Measurements from ENCODE around the gene PLXNA4. TPM values are rescaled to one million over a fixed set of nuclear protein-coding genes. Genes with fewer than 3 reads are reported as not detected.

The PLXNA4 gene
- total RNA-seq, 1 experiment from 2014 or later: 0.81 TPM

DNA sequence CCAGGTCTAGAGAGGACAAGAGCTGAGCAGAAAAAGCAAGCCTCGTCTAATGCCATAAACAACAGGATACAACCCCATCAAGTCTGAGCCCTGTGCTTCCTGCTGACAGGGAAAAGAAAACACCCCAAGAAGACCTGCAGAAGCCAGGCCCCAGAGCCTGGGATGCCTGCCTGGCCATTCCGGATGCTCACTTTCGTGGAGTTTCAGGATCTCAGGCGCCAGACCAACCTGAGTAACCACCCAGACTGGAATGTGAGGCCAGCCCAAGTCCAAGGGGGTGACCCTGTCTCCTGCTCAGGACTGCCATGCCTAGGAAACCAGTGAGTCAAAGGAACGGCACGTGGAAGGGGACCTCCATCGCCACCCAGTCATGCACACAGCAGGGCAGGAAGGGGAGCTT, 74.3 kb downstream of the PLXNA4 start:
- no peaks in the 10 kb centered on the region for H3K9me3 Mint-ChIP-seq
- H3K4me3 Mint-ChIP-seq: no peak overlapping the region
- H3K27me3 Mint-ChIP-seq (ENCODE audit: low read depth): no peaks in the 10 kb centered on the region
- H3K36me3 Mint-ChIP-seq: no peaks in the 10 kb centered on the region
- ChIA-PET CTCF (interaction anchor here (0.6 to 1.0 kb wide), 2 partner anchors 26 to 557 kb away, joined by 3 to 4 read pairs; no protein-coding TSS in a partner anchor), POLR2A (no interaction called here)
- H3K27ac Mint-ChIP-seq: no peak overlapping the region
- no peak for ATAC-seq
- DNase-seq (ENCODE audit: low spot score): no peak
- peaks cover 8% of the 10 kb centered on the region for H3K4me1 Mint-ChIP-seq
- TF ChIP-seq OVOL2 (CRISPR knock-in tag; IDR thresholded peaks at IDR 0.05; ENCODE audit: borderline replicate concordance) (no peak), ZNF263 (CRISPR knock-in tag; IDR thresholded peaks at IDR 0.05; ENCODE audit: low read depth) (no peak), ESRRA (CRISPR knock-in tag; IDR thresholded peaks at IDR 0.05; ENCODE audit: borderline replicate concordance) (no peak), ZNF423 (CRISPR knock-in tag; IDR thresholded peaks at IDR 0.05) (no peak), HMGA2 (CRISPR knock-in tag; IDR thresholded peaks at IDR 0.05) (no peak), GABPB1 (CRISPR knock-in tag; IDR thresholded peaks at IDR 0.05) (no peak), ETV6 (CRISPR knock-in tag; IDR thresholded peaks at IDR 0.05) (no peak), NR2C2 (CRISPR knock-in tag; IDR thresholded peaks at IDR 0.05) (no peak), CDX4 (CRISPR knock-in tag; IDR thresholded peaks at IDR 0.05; ENCODE audit: borderline replicate concordance) (no peak), CBFB (CRISPR knock-in tag; IDR thresholded peaks at IDR 0.05; ENCODE audit: low read depth) (no peak)
- TF ChIP-seq, protein P1, sequence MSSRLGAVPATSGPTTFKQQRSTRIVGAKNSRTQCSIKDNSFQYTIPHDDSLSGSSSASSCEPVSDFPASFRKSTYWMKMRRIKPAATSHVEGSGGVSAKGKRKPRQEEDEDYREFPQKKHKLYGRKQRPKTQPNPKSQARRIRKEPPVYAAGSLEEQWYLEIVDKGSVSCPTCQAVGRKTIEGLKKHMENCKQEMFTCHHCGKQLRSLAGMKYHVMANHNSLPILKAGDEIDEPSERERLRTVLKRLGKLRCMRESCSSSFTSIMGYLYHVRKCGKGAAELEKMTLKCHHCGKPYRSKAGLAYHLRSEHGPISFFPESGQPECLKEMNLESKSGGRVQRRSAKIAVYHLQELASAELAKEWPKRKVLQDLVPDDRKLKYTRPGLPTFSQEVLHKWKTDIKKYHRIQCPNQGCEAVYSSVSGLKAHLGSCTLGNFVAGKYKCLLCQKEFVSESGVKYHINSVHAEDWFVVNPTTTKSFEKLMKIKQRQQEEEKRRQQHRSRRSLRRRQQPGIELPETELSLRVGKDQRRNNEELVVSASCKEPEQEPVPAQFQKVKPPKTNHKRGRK (CRISPR knock-in tag; IDR thresholded peaks at IDR 0.05; ENCODE audit: borderline replicate concordance): no peak
- TF ChIP-seq, protein P2, sequence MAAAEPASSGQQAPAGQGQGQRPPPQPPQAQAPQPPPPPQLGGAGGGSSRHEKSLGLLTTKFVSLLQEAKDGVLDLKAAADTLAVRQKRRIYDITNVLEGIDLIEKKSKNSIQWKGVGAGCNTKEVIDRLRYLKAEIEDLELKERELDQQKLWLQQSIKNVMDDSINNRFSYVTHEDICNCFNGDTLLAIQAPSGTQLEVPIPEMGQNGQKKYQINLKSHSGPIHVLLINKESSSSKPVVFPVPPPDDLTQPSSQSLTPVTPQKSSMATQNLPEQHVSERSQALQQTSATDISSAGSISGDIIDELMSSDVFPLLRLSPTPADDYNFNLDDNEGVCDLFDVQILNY (CRISPR knock-in tag; IDR thresholded peaks at IDR 0.05): no peak

- no peaks in the 10 kb centered on the region for H3K9me3 Mint-ChIP-seq
- POLR2A ChIA-PET: no interaction called here
- H3K27ac Mint-ChIP-seq: no peak overlapping the region
- peak; percentile 55 for DNase-seq (ENCODE audit: low spot score)
- peaks cover 8% of the 10 kb centered on the region for H3K4me1 Mint-ChIP-seq
- H3K4me3 Mint-ChIP-seq: no peak overlapping the region
- H3K36me3 Mint-ChIP-seq: no peaks in the 10 kb centered on the region
- CTCF ChIA-PET: interaction anchor here (0.6 to 1.8 kb wide), 9 partner anchors 17 to 182 kb away, joined by 3 to 7 read pairs (median 4); no protein-coding TSS in a partner anchor
- ATAC-seq: peak; percentile 84
- H3K27me3 Mint-ChIP-seq (ENCODE audit: low read depth): no peaks in the 10 kb centered on the region
- no peak for TF ChIP-seq RORB (CRISPR knock-in tag; IDR thresholded peaks at IDR 0.05)
- TF ChIP-seq, protein P3, sequence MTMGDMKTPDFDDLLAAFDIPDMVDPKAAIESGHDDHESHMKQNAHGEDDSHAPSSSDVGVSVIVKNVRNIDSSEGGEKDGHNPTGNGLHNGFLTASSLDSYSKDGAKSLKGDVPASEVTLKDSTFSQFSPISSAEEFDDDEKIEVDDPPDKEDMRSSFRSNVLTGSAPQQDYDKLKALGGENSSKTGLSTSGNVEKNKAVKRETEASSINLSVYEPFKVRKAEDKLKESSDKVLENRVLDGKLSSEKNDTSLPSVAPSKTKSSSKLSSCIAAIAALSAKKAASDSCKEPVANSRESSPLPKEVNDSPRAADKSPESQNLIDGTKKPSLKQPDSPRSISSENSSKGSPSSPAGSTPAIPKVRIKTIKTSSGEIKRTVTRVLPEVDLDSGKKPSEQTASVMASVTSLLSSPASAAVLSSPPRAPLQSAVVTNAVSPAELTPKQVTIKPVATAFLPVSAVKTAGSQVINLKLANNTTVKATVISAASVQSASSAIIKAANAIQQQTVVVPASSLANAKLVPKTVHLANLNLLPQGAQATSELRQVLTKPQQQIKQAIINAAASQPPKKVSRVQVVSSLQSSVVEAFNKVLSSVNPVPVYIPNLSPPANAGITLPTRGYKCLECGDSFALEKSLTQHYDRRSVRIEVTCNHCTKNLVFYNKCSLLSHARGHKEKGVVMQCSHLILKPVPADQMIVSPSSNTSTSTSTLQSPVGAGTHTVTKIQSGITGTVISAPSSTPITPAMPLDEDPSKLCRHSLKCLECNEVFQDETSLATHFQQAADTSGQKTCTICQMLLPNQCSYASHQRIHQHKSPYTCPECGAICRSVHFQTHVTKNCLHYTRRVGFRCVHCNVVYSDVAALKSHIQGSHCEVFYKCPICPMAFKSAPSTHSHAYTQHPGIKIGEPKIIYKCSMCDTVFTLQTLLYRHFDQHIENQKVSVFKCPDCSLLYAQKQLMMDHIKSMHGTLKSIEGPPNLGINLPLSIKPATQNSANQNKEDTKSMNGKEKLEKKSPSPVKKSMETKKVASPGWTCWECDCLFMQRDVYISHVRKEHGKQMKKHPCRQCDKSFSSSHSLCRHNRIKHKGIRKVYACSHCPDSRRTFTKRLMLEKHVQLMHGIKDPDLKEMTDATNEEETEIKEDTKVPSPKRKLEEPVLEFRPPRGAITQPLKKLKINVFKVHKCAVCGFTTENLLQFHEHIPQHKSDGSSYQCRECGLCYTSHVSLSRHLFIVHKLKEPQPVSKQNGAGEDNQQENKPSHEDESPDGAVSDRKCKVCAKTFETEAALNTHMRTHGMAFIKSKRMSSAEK (CRISPR knock-in tag; IDR thresholded peaks at IDR 0.05; ENCODE audit: borderline replicate concordance): no peak
- no peak for TF ChIP-seq GRHL2 (CRISPR knock-in tag; IDR thresholded peaks at IDR 0.05; ENCODE audit: insufficient replicate concordance, severe bottlenecking)
- TF ChIP-seq IRF2 (CRISPR knock-in tag; IDR thresholded peaks at IDR 0.05; ENCODE audit: borderline replicate concordance, low read depth): no peak
- TF ChIP-seq GTF2I (CRISPR knock-in tag; conservative IDR thresholded peaks at IDR 0.05): no peak
- TF ChIP-seq TCF7 (CRISPR knock-in tag; IDR thresholded peaks at IDR 0.05; ENCODE audit: low read depth): no peak
- TF ChIP-seq, protein P4, sequence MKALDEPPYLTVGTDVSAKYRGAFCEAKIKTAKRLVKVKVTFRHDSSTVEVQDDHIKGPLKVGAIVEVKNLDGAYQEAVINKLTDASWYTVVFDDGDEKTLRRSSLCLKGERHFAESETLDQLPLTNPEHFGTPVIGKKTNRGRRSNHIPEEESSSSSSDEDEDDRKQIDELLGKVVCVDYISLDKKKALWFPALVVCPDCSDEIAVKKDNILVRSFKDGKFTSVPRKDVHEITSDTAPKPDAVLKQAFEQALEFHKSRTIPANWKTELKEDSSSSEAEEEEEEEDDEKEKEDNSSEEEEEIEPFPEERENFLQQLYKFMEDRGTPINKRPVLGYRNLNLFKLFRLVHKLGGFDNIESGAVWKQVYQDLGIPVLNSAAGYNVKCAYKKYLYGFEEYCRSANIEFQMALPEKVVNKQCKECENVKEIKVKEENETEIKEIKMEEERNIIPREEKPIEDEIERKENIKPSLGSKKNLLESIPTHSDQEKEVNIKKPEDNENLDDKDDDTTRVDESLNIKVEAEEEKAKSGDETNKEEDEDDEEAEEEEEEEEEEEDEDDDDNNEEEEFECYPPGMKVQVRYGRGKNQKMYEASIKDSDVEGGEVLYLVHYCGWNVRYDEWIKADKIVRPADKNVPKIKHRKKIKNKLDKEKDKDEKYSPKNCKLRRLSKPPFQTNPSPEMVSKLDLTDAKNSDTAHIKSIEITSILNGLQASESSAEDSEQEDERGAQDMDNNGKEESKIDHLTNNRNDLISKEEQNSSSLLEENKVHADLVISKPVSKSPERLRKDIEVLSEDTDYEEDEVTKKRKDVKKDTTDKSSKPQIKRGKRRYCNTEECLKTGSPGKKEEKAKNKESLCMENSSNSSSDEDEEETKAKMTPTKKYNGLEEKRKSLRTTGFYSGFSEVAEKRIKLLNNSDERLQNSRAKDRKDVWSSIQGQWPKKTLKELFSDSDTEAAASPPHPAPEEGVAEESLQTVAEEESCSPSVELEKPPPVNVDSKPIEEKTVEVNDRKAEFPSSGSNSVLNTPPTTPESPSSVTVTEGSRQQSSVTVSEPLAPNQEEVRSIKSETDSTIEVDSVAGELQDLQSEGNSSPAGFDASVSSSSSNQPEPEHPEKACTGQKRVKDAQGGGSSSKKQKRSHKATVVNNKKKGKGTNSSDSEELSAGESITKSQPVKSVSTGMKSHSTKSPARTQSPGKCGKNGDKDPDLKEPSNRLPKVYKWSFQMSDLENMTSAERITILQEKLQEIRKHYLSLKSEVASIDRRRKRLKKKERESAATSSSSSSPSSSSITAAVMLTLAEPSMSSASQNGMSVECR (CRISPR knock-in tag; IDR thresholded peaks at IDR 0.05; ENCODE audit: borderline replicate concordance): no peak
- no peak for TF ChIP-seq ATF1 (CRISPR knock-in tag; IDR thresholded peaks at IDR 0.05)
- no peak for TF ChIP-seq ZNF317 (CRISPR knock-in tag; IDR thresholded peaks at IDR 0.05; ENCODE audit: borderline replicate concordance, low read depth)
- no peak for TF ChIP-seq ZNF671 (CRISPR knock-in tag; IDR thresholded peaks at IDR 0.05)
These were observed 75.4 kb downstream of the PLXNA4 start for GRCh38 chr7:132500727-132501440.

Measured in WTC11 (cell line).